22Rv1 (cell line): ENCODE measurements around the gene SYF2.

Experiments used
- CTCF ChIP-seq: fragments of 450-650 bp; IDR thresholded peaks from 2 replicates; pipeline ENCODE4 v1.5.1; 2017; ENCODE audit warnings: mild to moderate bottlenecking
- ZFX ChIP-seq: fragments of 450-650 bp; IDR thresholded peaks from 2 replicates; pipeline ENCODE4 v1.6.1; 2017; ENCODE audit warnings: antibody characterized with exemption, borderline replicate concordance

- TF ChIP-seq CTCF = no peak
- TF ChIP-seq ZFX = no peak
Observed at GRCh38 chr1:25206201-25206600, 26.1 kb downstream of the SYF2 start.
